ENCODE measurements around the gene KIDINS220.

The KIDINS220 gene

DNA sequence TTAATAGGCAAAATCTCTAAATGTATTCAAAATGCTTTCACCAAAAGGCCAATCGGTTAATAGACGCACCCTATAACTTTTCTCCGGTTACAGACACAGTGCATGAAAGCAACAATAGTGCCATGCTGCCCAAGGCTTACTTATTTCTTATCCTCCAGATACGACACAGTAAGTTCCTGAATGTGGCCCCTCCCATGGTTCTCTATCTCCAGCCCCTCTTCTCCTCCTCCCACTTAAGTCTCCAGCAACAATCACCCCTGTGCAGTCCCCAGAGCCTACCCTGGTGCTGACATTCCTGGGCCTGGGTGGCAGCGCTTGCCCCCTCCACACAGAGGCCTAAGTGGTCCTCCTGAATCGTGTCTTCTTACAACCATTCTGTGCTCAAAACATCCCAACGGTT is 3.6 kb downstream of the KIDINS220 start:
- no peak overlapping the region for H4K12ac ChIP-seq (ENCODE audit: low read depth, low read length)
- H2BK5ac ChIP-seq (ENCODE audit: low read depth, low read length, poor library complexity) = no peak overlapping the region
- no peak overlapping the region for H3K4me3 ChIP-seq (ENCODE audit: low read depth, low read length)
- peaks cover 4 to 7% of the 10 kb centered on the region in 2 experiments for H3K4me1 ChIP-seq (ENCODE audit: control insufficient read depth in 1 of 2, insufficient read depth in 2 of 2, low read length in 2 of 2)
- H3K23ac ChIP-seq (ENCODE audit: low read length) = no peak overlapping the region
- H2AK5ac ChIP-seq (ENCODE audit: low read length) = no peak overlapping the region
- H3K27ac ChIP-seq (ENCODE audit: low read depth, low read length) = no peak overlapping the region
- H3K79me2 ChIP-seq (ENCODE audit: control insufficient read depth, insufficient read depth, low read length, poor library complexity) = peaks cover 2% of the 10 kb centered on the region
- peaks cover 4% of the 10 kb centered on the region for H3K79me1 ChIP-seq (ENCODE audit: low read length)
- H3K18ac ChIP-seq (ENCODE audit: low read length) = no peak overlapping the region
- H3K14ac ChIP-seq (ENCODE audit: low read length) = no peak overlapping the region
- no peak overlapping the region for H3K9ac ChIP-seq (ENCODE audit: low read length)
- H3K4me2 ChIP-seq (ENCODE audit: low read length) = no peak overlapping the region
- no CpG with 5 or more reads among the region's 7 CpGs for WGBS (ENCODE audit: extremely low coverage, insufficient coverage, insufficient read length)
- H3K36me3 ChIP-seq (ENCODE audit: control insufficient read depth in 1 of 2, insufficient read depth in 2 of 2, low read length in 2 of 2) = peaks cover 0 to 2% of the 10 kb centered on the region in 2 experiments
- peak overlapping the region; percentile 44 for H2AFZ ChIP-seq (ENCODE audit: insufficient read depth, low read length, poor library complexity)
- H3K9me3 ChIP-seq (ENCODE audit: insufficient read depth, low read depth, low read length) = no peaks in the 10 kb centered on the region
- H3K27me3 ChIP-seq (ENCODE audit: insufficient read depth, low read length) = no peaks in the 10 kb centered on the region
- no peak overlapping the region for H4K8ac ChIP-seq (ENCODE audit: low read depth, low read length)
- no peak overlapping the region for H4K91ac ChIP-seq (ENCODE audit: low read depth, low read length)
- H2BK120ac ChIP-seq (ENCODE audit: insufficient read depth, low read length, poor library complexity) = no peak overlapping the region
- no peak for DNase-seq
- H3K4ac ChIP-seq (ENCODE audit: low read depth, low read length) = no peak overlapping the region
- H2BK12ac ChIP-seq (ENCODE audit: low read length) = no peak overlapping the region

DNA sequence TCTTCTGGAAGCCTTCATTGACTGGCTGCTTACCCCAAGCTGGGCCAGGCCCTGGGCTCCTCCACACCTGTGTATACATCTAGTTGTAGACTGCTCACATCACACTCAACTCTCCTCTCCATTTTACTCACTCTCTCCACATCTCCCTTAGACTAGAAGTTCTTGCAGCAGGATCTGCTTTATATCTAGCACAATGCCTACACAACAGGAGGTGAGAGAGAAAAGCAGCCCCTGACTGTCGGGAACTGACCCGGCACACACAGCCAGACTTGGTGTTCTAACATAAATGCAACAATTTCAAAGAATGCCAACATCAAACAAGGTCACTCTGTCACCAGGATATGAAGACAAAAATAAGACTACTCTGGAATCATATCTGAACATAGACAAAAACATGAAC is 5.9 kb downstream of the KIDINS220 start:
- Histone ChIP-seq H4K91ac (ENCODE audit: low read depth, low read length) (no peak overlapping the region), H3K79me1 (ENCODE audit: low read length) (no peaks in the 10 kb centered on the region)
- no CpG with 5 or more reads among the region's 2 CpGs for WGBS (ENCODE audit: extremely low coverage, insufficient coverage, insufficient read length)

DNA sequence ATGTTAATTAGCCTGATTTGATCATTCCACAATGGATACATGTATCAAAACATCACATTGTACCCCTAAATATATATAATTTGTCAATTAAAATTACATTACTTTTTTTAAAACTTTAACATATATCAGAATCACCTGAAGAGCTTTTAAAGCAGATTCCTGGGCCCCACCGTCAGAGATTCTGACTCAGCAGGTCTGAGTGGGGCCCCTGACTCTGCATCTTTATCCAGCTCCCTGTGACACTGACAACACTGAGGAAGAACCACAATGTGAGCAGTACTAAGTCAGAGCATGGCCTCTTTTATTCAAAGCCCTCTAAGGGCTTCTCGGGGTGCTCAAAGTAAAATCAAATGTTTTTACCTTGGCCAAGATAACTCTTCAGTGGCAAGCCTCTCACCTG is 9.7 kb downstream of the KIDINS220 start:
- no peak overlapping the region for H3K14ac ChIP-seq (ENCODE audit: low read length)
- H2AFZ ChIP-seq (ENCODE audit: insufficient read depth, low read length, poor library complexity) = no peak overlapping the region
- DNase-seq = no peak
- no peak overlapping the region for H3K27ac ChIP-seq (ENCODE audit: low read depth, low read length)
- no peak overlapping the region for H2AK5ac ChIP-seq (ENCODE audit: low read length)
- no peak overlapping the region for H3K4me2 ChIP-seq (ENCODE audit: low read length)
- no peak overlapping the region for H4K91ac ChIP-seq (ENCODE audit: low read depth, low read length)
- no peak overlapping the region for H4K8ac ChIP-seq (ENCODE audit: low read depth, low read length)
- no peaks in the 10 kb centered on the region for H3K9me3 ChIP-seq (ENCODE audit: insufficient read depth, low read depth, low read length)
- H3K4ac ChIP-seq (ENCODE audit: low read depth, low read length) = no peak overlapping the region
- WGBS (ENCODE audit: extremely low coverage, insufficient coverage, insufficient read length) = no CpG with 5 or more reads among the region's 2 CpGs
- no peak overlapping the region for H2BK5ac ChIP-seq (ENCODE audit: low read depth, low read length, poor library complexity)
- no peak overlapping the region for H3K18ac ChIP-seq (ENCODE audit: low read length)
- H4K12ac ChIP-seq (ENCODE audit: low read depth, low read length) = no peak overlapping the region
- no peak overlapping the region for H3K9ac ChIP-seq (ENCODE audit: low read length)
- no peak overlapping the region for H2BK12ac ChIP-seq (ENCODE audit: low read length)
- peaks cover 3% of the 10 kb centered on the region in 2 experiments for H3K36me3 ChIP-seq (ENCODE audit: control insufficient read depth in 1 of 2, insufficient read depth in 2 of 2, low read length in 2 of 2)
- no peak overlapping the region for H3K23ac ChIP-seq (ENCODE audit: low read length)
- H3K79me2 ChIP-seq (ENCODE audit: control insufficient read depth, insufficient read depth, low read length, poor library complexity) = no peaks in the 10 kb centered on the region
- H3K4me3 ChIP-seq (ENCODE audit: low read depth, low read length) = no peak overlapping the region
- no peaks in the 10 kb centered on the region for H3K4me1 ChIP-seq (ENCODE audit: control insufficient read depth in 1 of 2, insufficient read depth in 2 of 2, low read length in 2 of 2)
- no peaks in the 10 kb centered on the region for H3K27me3 ChIP-seq (ENCODE audit: insufficient read depth, low read length)
- no peaks in the 10 kb centered on the region for H3K79me1 ChIP-seq (ENCODE audit: low read length)
- no peak overlapping the region for H2BK120ac ChIP-seq (ENCODE audit: insufficient read depth, low read length, poor library complexity)

More for the DNA sequence above, 5.9 kb downstream of the KIDINS220 start:
- H2BK120ac ChIP-seq (ENCODE audit: insufficient read depth, low read length, poor library complexity) = no peak overlapping the region
- no peak overlapping the region for H3K18ac ChIP-seq (ENCODE audit: low read length)
- no peak overlapping the region for H2AFZ ChIP-seq (ENCODE audit: insufficient read depth, low read length, poor library complexity)
- no peak overlapping the region for H3K4me2 ChIP-seq (ENCODE audit: low read length)
- peaks cover 0 to 2% of the 10 kb centered on the region in 2 experiments for H3K36me3 ChIP-seq (ENCODE audit: control insufficient read depth in 1 of 2, insufficient read depth in 2 of 2, low read length in 2 of 2)
- no peak overlapping the region for H3K4ac ChIP-seq (ENCODE audit: low read depth, low read length)
- H3K4me1 ChIP-seq (ENCODE audit: control insufficient read depth in 1 of 2, insufficient read depth in 2 of 2, low read length in 2 of 2) = peaks cover 3 to 5% of the 10 kb centered on the region in 2 experiments
- H4K12ac ChIP-seq (ENCODE audit: low read depth, low read length) = no peak overlapping the region
- DNase-seq = no peak
- no peak overlapping the region for H3K27ac ChIP-seq (ENCODE audit: low read depth, low read length)
- no peak overlapping the region for H2BK12ac ChIP-seq (ENCODE audit: low read length)
- H3K4me3 ChIP-seq (ENCODE audit: low read depth, low read length) = no peak overlapping the region
- no peak overlapping the region for H3K9ac ChIP-seq (ENCODE audit: low read length)
- no peaks in the 10 kb centered on the region for H3K79me2 ChIP-seq (ENCODE audit: control insufficient read depth, insufficient read depth, low read length, poor library complexity)
- H3K27me3 ChIP-seq (ENCODE audit: insufficient read depth, low read length) = no peaks in the 10 kb centered on the region
- H3K14ac ChIP-seq (ENCODE audit: low read length) = no peak overlapping the region
- no peak overlapping the region for H4K8ac ChIP-seq (ENCODE audit: low read depth, low read length)
- H2AK5ac ChIP-seq (ENCODE audit: low read length) = no peak overlapping the region
- H3K23ac ChIP-seq (ENCODE audit: low read length) = no peak overlapping the region
- H3K9me3 ChIP-seq (ENCODE audit: insufficient read depth, low read depth, low read length) = no peaks in the 10 kb centered on the region
- H2BK5ac ChIP-seq (ENCODE audit: low read depth, low read length, poor library complexity) = no peak overlapping the region

DNA sequence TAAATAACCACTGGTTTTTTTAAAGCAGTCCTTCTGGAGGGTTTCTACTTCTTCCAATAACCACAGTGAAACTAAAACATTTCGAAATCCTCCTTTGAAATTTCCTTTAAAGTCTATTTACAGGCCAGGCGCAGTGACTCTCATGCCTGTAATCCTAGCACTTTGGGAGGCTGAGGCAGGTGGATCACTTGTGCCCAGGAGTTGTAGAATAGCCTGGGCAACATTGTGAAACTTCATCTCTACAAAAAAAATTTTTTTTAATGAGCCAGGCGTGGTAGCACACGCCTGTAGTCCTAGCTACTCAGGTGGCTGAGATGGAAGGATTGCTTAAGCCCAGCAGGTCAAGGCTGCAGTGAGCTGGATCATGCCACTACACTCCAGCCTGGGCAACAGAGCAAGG is 15.2 kb downstream of the KIDINS220 start:
- H3K4ac ChIP-seq (ENCODE audit: low read depth, low read length) = no peak overlapping the region
- no peaks in the 10 kb centered on the region for H3K79me1 ChIP-seq (ENCODE audit: low read length)
- no peaks in the 10 kb centered on the region for H3K27me3 ChIP-seq (ENCODE audit: insufficient read depth, low read length)
- no peak overlapping the region for H2BK12ac ChIP-seq (ENCODE audit: low read length)
- no peak overlapping the region for H2BK120ac ChIP-seq (ENCODE audit: insufficient read depth, low read length, poor library complexity)
- no peak overlapping the region for H3K18ac ChIP-seq (ENCODE audit: low read length)
- no peak overlapping the region for H4K8ac ChIP-seq (ENCODE audit: low read depth, low read length)
- DNase-seq = peak; percentile 25 to 67
- H2AFZ ChIP-seq (ENCODE audit: insufficient read depth, low read length, poor library complexity) = no peak overlapping the region
- no peak overlapping the region for H3K14ac ChIP-seq (ENCODE audit: low read length)
- peaks cover 3 to 4% of the 10 kb centered on the region in 2 experiments for H3K36me3 ChIP-seq (ENCODE audit: control insufficient read depth in 1 of 2, insufficient read depth in 2 of 2, low read length in 2 of 2)
- no CpG with 5 or more reads among the region's 4 CpGs for WGBS (ENCODE audit: extremely low coverage, insufficient coverage, insufficient read length)
- H3K9ac ChIP-seq (ENCODE audit: low read length) = no peak overlapping the region
- no peak overlapping the region for H4K12ac ChIP-seq (ENCODE audit: low read depth, low read length)
- H2BK5ac ChIP-seq (ENCODE audit: low read depth, low read length, poor library complexity) = no peak overlapping the region
- no peak overlapping the region for H3K4me3 ChIP-seq (ENCODE audit: low read depth, low read length)
- H2AK5ac ChIP-seq (ENCODE audit: low read length) = no peak overlapping the region
- H3K9me3 ChIP-seq (ENCODE audit: insufficient read depth, low read depth, low read length) = no peaks in the 10 kb centered on the region
- H3K4me2 ChIP-seq (ENCODE audit: low read length) = no peak overlapping the region
- peak overlapping the region; percentile 56 for H3K27ac ChIP-seq (ENCODE audit: low read depth, low read length)
- no peak overlapping the region for H3K23ac ChIP-seq (ENCODE audit: low read length)
- H3K4me1 ChIP-seq (ENCODE audit: control insufficient read depth in 1 of 2, insufficient read depth in 2 of 2, low read length in 2 of 2) = no peaks in the 10 kb centered on the region
- no peaks in the 10 kb centered on the region for H3K79me2 ChIP-seq (ENCODE audit: control insufficient read depth, insufficient read depth, low read length, poor library complexity)
- no peak overlapping the region for H4K91ac ChIP-seq (ENCODE audit: low read depth, low read length)

Measured in trophoblast cell (in vitro differentiated cells and primary cell).